Keratinocyte (primary cell): ENCODE data around the gene SMG6.

Source experiments
- EZH2 ChIP-seq: IDR thresholded peaks from one replicate; pipeline ENCODE4 v1.6.1; 2012; ENCODE audit warnings: inconsistent platforms, mild to moderate bottlenecking, low read length, moderate library complexity
- TF ChIP-seq, protein P1 (sequence below), 3 experiments: IDR thresholded peaks in 1 of 3; conservative IDR thresholded peaks in 1 of 3; optimal IDR thresholded peaks in 1 of 3; 2 replicates in 2 of 3; 3 replicates in 1 of 3; pipeline versions ENCODE3 to v1.5.1; 2011; ENCODE audit warnings: low read length in 3 of 3, mild to moderate bottlenecking in 3 of 3, moderate library complexity in 2 of 3, control low read depth in 1 of 3, inconsistent platforms in 1 of 3; ENCODE audit not compliant: insufficient read depth in 2 of 3; ENCODE audit errors: extremely low read depth in 1 of 3

DNA sequence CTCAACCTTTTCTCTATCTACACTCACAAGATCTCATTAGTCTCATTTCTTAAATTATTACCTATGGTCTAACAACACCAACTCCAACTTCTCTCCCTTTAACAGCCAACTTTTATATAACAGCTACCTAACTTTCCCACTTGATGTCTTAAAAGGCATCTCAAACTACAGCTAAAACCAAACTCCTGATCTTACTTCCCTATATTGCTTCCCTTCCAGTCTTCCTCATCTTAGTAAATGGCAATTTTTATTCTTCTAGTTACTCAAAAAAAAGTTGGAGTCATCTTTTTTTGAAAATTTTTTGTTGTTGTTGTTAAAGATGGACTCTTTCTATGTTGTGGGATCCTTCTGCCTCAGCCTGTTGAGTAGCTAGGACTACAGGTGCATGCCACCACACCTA is 15.5 kb upstream of the SMG6 start:
- TF ChIP-seq, protein P1, sequence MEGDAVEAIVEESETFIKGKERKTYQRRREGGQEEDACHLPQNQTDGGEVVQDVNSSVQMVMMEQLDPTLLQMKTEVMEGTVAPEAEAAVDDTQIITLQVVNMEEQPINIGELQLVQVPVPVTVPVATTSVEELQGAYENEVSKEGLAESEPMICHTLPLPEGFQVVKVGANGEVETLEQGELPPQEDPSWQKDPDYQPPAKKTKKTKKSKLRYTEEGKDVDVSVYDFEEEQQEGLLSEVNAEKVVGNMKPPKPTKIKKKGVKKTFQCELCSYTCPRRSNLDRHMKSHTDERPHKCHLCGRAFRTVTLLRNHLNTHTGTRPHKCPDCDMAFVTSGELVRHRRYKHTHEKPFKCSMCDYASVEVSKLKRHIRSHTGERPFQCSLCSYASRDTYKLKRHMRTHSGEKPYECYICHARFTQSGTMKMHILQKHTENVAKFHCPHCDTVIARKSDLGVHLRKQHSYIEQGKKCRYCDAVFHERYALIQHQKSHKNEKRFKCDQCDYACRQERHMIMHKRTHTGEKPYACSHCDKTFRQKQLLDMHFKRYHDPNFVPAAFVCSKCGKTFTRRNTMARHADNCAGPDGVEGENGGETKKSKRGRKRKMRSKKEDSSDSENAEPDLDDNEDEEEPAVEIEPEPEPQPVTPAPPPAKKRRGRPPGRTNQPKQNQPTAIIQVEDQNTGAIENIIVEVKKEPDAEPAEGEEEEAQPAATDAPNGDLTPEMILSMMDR (optimal IDR thresholded peaks at IDR 0.05 in 1 of 3, IDR thresholded peaks at IDR 0.05 in 1 of 3, conservative IDR thresholded peaks at IDR 0.05 in 1 of 3; ENCODE audit: extremely low read depth in 1 of 3, insufficient read depth in 2 of 3, low read length in 3 of 3), result no peak
- no peak for TF ChIP-seq EZH2
